Stimulated activated CD8-positive, alpha-beta memory T cell treated with anti-CD3 and anti-CD28 coated beads, Interleukin-15, amount 100 ng/mL, for 4 hours (primary cell): ENCODE measurements around the gene CNOT1.
"Not testable (repeated sequence)": the region's sequence is repeated elsewhere in the genome, so short reads cannot be mapped to it uniquely, and the experiment has no call there.

ENCODE experiments used
- DNase-seq, 2 donors: peaks; one replicate each; pipeline ENCODE4 v3.0.0-alpha.2; 2020; ENCODE audit warnings: low read depth in 2 of 2

CNOT1 gene

GRCh38 chr16:58629733-58630640, at the start of gene CNOT1:
Gene CNOT1 (minus strand): TSS chr16:58629826. CDS start chr16:58599337, 30,489 bp downstream.
- peak; percentile 95 to 96 for DNase-seq

- no peak for DNase-seq
Measured at GRCh38 chr16:58678716-58679115, 49.1 kb upstream of the CNOT1 start.

GRCh38 chr16:58678269-58678668, 48.6 kb upstream of the CNOT1 start:
- no peak for DNase-seq

- no peak for DNase-seq
Measured at GRCh38 chr16:58670946-58671583, 41.4 kb upstream of the CNOT1 start.

GRCh38 chr16:58670177-58670576, 40.6 kb upstream of the CNOT1 start:
- no peak for DNase-seq

- DNase-seq, result no peak
Measured at GRCh38 chr16:58665200-58665599, 35.6 kb upstream of the CNOT1 start.

GRCh38 chr16:58661199-58661830, 31.7 kb upstream of the CNOT1 start:
- DNase-seq, result no peak

- DNase-seq, result not testable (repeated sequence)
Measured at GRCh38 chr16:58659911-58660310, 30.3 kb upstream of the CNOT1 start.

GRCh38 chr16:58658796-58659211, 29.2 kb upstream of the CNOT1 start:
- no peak for DNase-seq

- no peak for DNase-seq
Measured at GRCh38 chr16:58656899-58657298, 27.3 kb upstream of the CNOT1 start.

- DNase-seq, result no peak
Measured at GRCh38 chr16:58655215-58655596, 25.6 kb upstream of the CNOT1 start.

GRCh38 chr16:58654560-58655214, 25.1 kb upstream of the CNOT1 start:
- DNase-seq, result no peak

GRCh38 chr16:58652741-58653140, 23.1 kb upstream of the CNOT1 start:
- DNase-seq, result no peak

GRCh38 chr16:58651965-58652348, 22.3 kb upstream of the CNOT1 start:
- DNase-seq, result no peak

- no peak for DNase-seq
Measured at GRCh38 chr16:58649707-58650106, 20.1 kb upstream of the CNOT1 start.

- no peak for DNase-seq
Measured at GRCh38 chr16:58647107-58647506, 17.5 kb upstream of the CNOT1 start.

GRCh38 chr16:58644765-58645487, 15.3 kb upstream of the CNOT1 start:
- DNase-seq, result no peak

- DNase-seq, result no peak
Measured at GRCh38 chr16:58644108-58644507, 14.5 kb upstream of the CNOT1 start.

- DNase-seq, result no peak
Measured at GRCh38 chr16:58640949-58641348, 11.3 kb upstream of the CNOT1 start.

GRCh38 chr16:58639836-58640235, 10.2 kb upstream of the CNOT1 start:
- no peak for DNase-seq

GRCh38 chr16:58639230-58639629, 9.6 kb upstream of the CNOT1 start:
- no peak for DNase-seq
